Colonic mucosa (tissue), 4 donors: ENCODE data around the gene GRID1. TPM values are rescaled to one million over a fixed set of nuclear protein-coding genes. Genes with fewer than 3 reads are reported as not detected.

ENCODE experiments used
- DNase-seq: peaks from one replicate; pipeline ENCODE4 v3.0.0-alpha.2; 2020
- H3K27ac ChIP-seq: fragments of 200-600 bp; one replicate; pipeline ENCODE4 v1.8.0; 2021
- H3K27me3 ChIP-seq: fragments of 200-600 bp; one replicate; pipeline ENCODE4 v1.8.0; 2021
- H3K36me3 ChIP-seq: fragments of 200-600 bp; one replicate; pipeline ENCODE4 v1.8.0; 2021
- H3K4me1 ChIP-seq: fragments of 200-600 bp; one replicate; pipeline ENCODE4 v1.8.0; 2021; ENCODE audit warnings: mild to moderate bottlenecking
- H3K4me3 ChIP-seq: fragments of 200-600 bp; one replicate; pipeline ENCODE4 v1.8.0; 2021
- H3K9ac ChIP-seq, 2 donors: one replicate each; pipeline ENCODE4 v1.7.0; 2013; ENCODE audit warnings: control low read depth in 2 of 2, low read depth in 2 of 2, low read length in 2 of 2
- H3K9me3 ChIP-seq: fragments of 200-600 bp; one replicate; pipeline ENCODE4 v1.8.0; 2021
- CTCF ChIP-seq: fragments of 200-600 bp; IDR thresholded peaks from one replicate; pipeline ENCODE4 v1.8.0; 2022; ENCODE audit warnings: antibody characterized with exemption, mild to moderate bottlenecking
- intact Hi-C: fragments of 100-400 bp; cut with DNase I; formaldehyde crosslinking; loops from one replicate; pipeline ENCODE4 v1.14.1; 2022
- total RNA-seq, 2 donors: library from RNA; stranded (reverse); fragmentation: NEBNext Ultra II Directional in 1 of 2; extraction: Animal tissue kit (Norgen Biotek cat#: 25700) in 1 of 2; gene quantifications; one replicate each; pipeline ENCODE4 v1.2.1, GENCODE V29; 2021
- donor health status: healthy.
- donor health status: DM: no; HTN: no; CAD: no.
- donor health status: DM: no; HTN: no; CAD: no.

The GRID1 gene
- total RNA-seq, 2 donors from 2014 or later: 0.30 to 0.37 TPM

GRCh38 chr10:86290933-86291615 lies 75.5 kb downstream of the GRID1 start:
- H3K36me3 ChIP-seq: no peaks in the 10 kb centered on the region
- intact Hi-C loops: no loop called here
- peak; percentile 7 for DNase-seq

GRCh38 chr10:86289577-86289868 lies 77.1 kb downstream of the GRID1 start:
- H3K27me3 ChIP-seq: no peaks in the 10 kb centered on the region
- no peak overlapping the region for H3K9ac ChIP-seq
- H3K27ac ChIP-seq: no peak overlapping the region
- intact Hi-C loops: no loop called here
- no peaks in the 10 kb centered on the region for H3K4me1 ChIP-seq
- no peak overlapping the region for H3K4me3 ChIP-seq
- no peaks in the 10 kb centered on the region for H3K36me3 ChIP-seq
- no peaks in the 10 kb centered on the region for H3K9me3 ChIP-seq
- DNase-seq: peak; percentile 4
- TF ChIP-seq CTCF: no peak

More at GRCh38 chr10:86290933-86291615, 75.5 kb downstream of the GRID1 start:
- Histone ChIP-seq H3K27ac (no peak overlapping the region), H3K9ac (no peak overlapping the region), H3K4me1 (no peaks in the 10 kb centered on the region), H3K27me3 (no peaks in the 10 kb centered on the region), H3K9me3 (no peaks in the 10 kb centered on the region), H3K4me3 (no peak overlapping the region)
- no peak for TF ChIP-seq CTCF

- no peak for TF ChIP-seq CTCF
- no peak overlapping the region for H3K27ac ChIP-seq
- no peaks in the 10 kb centered on the region for H3K9me3 ChIP-seq
- no peak overlapping the region for H3K4me3 ChIP-seq
- no peak overlapping the region for H3K9ac ChIP-seq
- H3K4me1 ChIP-seq: no peaks in the 10 kb centered on the region
- intact Hi-C loops: no loop called here
- no peaks in the 10 kb centered on the region for H3K36me3 ChIP-seq
- DNase-seq: peak; percentile 9
- no peaks in the 10 kb centered on the region for H3K27me3 ChIP-seq
Observed at GRCh38 chr10:86288695-86289576, 77.7 kb downstream of the GRID1 start.

GRCh38 chr10:86287966-86288579 lies 78.5 kb downstream of the GRID1 start:
- Histone ChIP-seq H3K36me3 (no peaks in the 10 kb centered on the region), H3K9me3 (no peaks in the 10 kb centered on the region), H3K27me3 (no peaks in the 10 kb centered on the region), H3K4me3 (no peak overlapping the region), H3K27ac (no peak overlapping the region), H3K4me1 (no peaks in the 10 kb centered on the region), H3K9ac (no peak overlapping the region)
- intact Hi-C loops: no loop called here
- peak; percentile 7 for DNase-seq
- TF ChIP-seq CTCF: no peak

GRCh38 chr10:86287110-86287793 lies 79.3 kb downstream of the GRID1 start:
- TF ChIP-seq CTCF: no peak

More at GRCh38 chr10:86287110-86287793, 79.3 kb downstream of the GRID1 start:
- no peak overlapping the region for H3K27ac ChIP-seq
- no peaks in the 10 kb centered on the region for H3K27me3 ChIP-seq
- no peak overlapping the region for H3K4me3 ChIP-seq
- H3K4me1 ChIP-seq: no peaks in the 10 kb centered on the region
- intact Hi-C loops: no loop called here
- peak; percentile 7 for DNase-seq
- no peak overlapping the region for H3K9ac ChIP-seq
- no peaks in the 10 kb centered on the region for H3K36me3 ChIP-seq
- no peaks in the 10 kb centered on the region for H3K9me3 ChIP-seq
